Lung microvascular endothelial cell (primary cell): ENCODE results near the gene FCHSD1. TPM values are rescaled to one million over a fixed set of nuclear protein-coding genes. Genes with fewer than 3 reads are reported as not detected.

Experiments used
- DNase-seq, 2 donors: peaks; one replicate each; pipeline versions ENCODE4 v3.0.0 to v3.0.0-alpha.2; 2010; ENCODE audit warnings: low read depth in 2 of 2
- total RNA-seq: library from RNA; depleted of rRNA; stranded (reverse); fragments of >200 nt; gene quantifications from 2 replicates; pipeline ENCODE4 v1.2.1, GENCODE V29; 2014

Gene FCHSD1
- total RNA-seq, 1 donor from 2014 or later = 9.3 TPM

DNA sequence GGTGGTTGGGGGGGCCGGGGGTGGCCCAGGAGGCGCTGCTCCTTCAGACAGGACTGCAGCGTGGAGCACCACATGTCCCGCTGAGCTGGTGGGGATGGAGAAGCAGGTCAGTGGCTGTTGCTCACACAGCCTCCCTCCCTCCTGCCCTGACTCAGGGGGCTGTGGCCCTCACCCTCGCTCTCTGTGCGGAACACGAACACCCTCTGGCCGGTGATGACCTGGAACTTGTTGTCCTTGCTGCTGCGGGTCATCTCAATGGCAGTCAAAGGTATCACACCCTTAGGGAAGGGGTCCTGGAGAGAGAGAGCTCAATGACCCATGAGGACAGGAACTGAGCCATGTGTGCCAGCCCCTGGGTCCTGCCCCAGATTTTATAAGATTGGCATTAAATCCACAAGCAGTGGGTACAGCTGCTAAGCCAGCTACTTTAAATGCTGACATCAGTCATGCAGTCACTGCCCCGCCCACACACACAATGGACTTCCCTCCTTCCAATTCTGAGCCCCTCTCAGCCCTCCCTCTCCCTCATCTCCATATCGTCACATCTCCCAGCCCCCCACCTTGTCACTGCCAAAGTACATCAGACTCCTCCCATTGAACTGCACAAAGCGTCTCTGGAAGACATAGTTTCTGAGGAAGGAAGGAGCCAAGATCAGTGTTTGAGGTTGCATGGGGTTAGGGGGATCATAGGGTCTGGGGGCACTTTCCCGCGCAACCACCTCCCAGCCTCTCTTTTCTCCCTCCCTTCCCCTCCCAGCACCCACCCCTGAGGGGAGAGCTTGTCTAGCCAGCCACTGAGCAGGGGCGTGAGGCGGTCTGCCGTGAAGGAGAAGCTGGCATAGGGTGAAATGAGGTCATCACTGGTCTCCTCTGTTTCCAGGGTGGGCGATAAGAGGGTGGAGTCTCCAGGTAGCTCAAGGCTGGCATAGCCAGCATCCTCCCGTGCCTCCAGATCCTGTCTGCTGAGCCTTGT is 21.9 kb upstream of the FCHSD1 start:
- DNase-seq = peak in 1 of 2 donors; percentile 11

DNA sequence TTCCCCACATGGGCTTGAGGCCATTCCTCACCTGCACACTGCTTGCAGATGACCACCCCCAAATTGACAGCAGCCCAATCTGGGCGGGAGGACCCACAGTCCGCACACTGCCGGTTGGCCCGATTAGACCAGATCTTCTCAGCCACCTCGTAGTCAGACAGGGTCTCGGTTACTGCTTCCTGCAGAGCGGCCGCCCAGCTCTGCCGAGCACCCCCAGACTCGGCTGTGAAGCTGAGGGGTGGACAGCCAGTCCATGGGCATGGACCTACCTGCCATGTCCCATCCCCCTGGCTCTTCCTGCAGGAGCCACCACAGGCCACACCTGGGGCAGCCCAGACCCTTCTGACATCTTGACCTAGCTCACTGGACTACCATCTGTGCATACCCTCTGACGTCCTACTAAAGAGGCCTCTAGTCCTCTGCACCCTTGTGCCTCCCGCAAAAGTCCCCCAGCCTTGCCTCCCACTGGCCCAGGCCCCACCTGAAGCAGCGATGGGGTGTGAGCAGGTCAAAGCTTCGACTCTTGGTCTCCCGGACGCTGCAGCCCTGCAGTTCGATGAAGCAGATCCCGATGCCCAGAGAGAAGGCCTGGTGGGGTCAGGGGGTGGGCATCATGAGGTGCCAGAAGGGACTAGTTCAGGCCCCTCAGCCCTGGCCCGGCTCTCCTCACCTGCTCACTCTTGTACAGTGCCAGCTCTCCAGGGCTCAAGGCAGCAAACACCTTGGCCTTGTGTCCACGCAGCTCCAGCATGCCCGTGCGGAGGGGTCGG is 21.0 kb upstream of the FCHSD1 start:
- no peak for DNase-seq

DNA sequence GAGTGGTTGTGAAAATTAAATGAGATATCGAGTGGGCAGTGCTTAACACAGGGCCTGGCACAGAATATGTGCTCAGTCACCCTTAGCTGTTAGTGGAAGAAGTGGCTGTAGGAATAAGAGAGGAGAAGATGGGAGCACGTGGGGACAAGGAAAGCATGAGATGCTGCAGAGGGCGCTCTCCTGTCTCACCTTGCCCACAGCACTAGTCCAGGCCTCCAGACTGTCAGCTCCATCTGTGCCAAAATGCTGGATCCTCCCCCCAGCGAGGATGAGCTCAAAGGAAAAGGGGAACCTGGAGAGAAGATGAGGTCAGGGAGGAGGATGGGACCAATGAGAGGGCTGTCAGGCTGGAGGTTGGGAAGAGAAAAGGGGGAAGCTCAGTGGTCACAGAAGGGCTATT is 18.3 kb upstream of the FCHSD1 start:
- DNase-seq = no peak

DNA sequence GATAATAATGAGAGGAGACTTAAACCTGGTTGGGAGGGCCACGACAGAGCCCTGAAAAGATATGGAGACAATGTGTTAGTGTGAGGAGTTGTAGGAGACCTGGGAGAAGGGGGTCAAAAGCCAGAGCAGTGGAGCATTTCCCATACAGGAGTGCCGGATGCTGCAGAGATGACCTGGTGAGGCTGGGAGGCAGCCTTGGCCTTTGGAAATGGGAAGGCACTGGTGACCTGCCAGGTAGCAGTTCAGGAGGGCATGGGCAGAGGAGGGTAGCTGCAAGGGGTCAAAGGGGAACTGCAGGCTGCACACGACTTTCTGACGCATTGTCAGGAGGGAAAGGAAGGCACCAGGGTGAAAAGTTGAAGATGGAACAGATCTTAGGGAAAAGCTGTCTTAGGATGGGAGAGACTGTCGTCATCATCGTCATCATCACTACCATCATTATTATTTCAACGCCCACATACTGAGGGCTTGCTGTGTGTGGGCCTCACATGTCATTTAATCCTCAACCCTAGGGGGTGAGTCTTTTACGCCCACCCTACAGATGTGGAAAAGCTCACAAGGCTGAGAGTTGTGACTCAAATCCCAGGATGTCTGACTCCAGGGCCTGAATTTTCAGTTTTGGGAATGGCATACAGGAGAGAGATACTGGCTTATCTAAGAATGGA is 17.5 kb upstream of the FCHSD1 start:
- DNase-seq = no peak

DNA sequence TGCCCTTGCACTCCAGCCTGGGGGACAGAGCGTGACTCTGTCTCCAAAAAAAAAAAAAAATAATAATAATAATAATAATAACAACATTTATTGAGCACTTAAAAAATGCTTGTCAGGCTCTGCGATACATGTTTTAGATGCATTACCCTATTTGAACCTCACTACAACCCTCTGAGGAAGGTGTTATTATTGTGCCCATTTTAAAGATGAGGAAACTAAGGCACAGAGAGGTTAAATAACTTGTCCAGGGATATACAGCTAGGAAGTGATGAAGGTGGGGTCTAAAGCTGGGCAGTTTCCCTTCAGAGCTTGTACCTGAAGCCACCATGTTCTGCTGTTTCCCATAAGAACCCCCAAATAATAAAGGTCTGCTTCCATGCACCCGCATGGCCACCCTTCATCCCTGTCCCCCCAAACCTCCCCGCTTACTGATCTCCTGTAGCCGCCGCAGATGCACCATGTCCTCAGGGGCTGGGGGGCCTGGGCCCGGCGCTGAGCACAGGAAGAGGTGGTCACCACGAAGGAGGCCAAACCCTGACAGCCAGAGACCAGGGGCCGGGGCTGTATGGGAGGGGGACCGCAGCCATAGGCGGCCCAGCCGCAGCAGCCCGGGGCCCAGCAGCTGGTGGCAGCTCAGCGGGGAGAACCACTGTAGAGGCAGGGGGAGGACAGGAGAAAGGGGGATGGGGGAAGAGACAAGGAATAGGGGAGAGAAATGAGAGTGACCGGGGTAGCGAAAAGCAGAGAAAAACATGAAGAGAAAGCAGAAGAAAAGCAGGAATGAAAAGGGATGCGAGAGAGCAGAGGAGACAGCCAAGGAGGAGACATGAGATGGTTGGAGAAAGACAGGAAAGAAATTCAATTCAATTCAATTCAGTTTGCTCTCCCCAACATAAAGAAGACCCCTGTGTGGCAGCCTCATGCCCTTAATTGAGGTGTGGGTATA is 15.1 kb upstream of the FCHSD1 start:
- no peak for DNase-seq

DNA sequence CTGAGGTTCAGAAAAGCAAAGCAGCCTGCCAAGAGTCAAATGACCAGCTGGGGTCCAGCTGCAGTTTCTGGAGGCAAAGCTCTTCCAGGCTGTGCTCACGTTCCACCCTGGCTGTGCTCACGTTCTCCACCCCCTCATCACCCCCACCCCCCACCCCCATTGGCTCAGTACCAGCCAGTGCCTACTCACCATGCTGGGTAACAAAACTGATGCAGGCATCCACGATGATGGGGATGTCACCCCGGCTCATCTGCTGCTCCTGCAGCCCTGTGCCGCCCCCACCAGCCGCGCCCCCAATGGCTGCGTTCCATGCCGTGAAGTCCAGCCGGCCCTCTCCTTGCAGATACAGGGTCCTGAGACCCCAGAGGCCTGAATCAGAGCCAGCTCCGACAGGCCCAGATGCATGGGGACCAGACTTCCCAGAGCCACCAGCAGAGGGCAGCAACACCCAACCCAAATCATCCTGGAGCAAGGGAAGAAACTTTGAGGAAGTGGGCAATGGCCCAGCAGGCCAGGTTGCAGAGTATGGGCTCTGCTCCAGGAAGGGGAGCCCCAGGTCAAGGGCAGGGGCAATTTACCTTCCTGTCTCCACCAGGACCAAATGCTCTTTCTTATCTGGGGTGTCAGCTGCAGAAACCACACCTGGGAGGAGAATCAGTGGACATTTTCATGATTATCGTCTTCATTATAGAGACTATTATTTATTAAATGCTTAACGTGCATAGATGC is 13.7 kb upstream of the FCHSD1 start:
- peak; percentile 72 to 81 for DNase-seq

DNA sequence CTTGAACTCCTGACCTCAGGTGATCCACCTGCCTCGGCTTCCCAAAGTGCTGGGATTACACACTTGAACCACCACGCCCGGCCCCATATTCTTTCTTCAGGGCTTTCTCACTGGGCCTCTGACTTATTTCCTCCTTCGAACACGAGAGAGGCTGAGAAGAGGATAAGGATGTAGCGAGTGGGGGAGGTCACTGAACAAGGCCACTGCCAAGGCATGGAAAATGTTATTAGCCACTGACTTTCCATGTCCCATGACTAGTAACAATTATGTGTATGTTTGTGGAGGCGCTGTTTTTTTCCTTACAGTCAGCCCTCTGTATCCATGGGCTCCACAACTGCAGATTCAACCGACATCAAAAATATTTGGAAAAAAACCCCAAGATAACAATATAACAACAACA is 12.3 kb upstream of the FCHSD1 start:
- DNase-seq = peak in 1 of 2 donors; percentile 75

DNA sequence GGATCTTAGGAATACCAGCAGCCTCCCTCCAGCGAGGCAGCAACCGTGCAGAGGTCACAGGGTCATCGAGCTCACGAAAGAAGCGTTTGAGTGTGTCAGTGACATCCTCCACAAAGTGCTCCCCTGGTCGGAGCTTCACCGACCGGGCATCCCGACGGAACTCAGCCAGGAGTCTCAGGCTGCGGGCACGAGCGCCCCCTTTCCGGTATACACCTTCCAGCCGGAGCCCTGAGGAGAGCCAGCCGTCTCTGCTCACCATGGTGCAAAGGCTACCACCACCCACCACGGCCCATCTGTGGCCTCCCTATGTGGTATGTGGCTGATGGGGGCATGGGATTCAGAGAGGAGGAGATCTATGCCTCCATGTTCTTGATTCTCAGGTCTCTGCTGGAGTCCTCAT is 10.8 kb upstream of the FCHSD1 start:
- DNase-seq = no peak

DNA sequence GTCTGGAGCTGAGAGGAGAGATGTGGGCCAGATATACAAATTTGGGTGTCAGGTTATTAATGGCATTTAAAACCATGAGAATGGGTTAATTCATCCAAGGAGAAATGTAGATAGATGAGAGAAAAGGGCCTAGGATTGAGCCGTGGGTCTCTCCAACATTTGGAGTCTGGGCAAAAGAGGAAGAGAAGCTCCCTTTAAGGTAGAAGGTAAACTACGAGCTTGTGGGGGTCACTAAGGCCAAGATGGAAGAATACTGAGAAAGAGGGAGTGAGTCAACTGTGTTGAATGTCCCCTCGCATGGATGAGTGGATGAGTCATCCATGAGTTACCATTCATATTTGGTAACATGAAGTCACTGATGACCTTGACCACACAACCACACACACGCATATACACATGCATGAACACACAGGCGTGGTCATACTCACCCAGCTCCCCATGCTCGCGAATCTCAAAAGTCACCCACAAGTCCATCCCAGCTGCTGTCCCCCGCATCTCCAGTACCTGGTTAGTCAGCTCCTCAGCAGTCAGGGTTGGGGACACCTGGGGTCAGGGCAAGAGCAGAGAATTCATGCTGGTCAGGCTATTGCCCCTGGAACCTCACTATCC is 6.8 kb upstream of the FCHSD1 start:
- peak in 1 of 2 donors; percentile 89 for DNase-seq

DNA sequence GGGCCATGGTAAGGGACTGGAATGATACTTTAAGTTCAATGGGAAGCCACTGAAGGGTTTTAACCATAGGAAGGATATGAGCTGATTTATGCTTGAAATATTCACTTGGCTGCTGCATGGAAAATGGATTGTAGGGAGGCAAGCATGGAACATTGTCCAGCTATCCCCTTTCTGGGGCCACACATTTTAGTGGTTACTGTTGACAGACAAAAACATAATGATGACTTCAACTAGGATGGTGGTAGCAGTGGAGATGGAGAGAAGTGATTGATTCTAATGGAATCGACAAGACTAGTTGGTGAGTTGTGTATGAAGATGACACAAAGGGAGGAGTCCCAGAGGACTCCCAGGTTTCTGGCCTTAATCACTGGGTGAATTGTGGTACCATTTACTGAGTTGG is 6.2 kb upstream of the FCHSD1 start:
- DNase-seq = no peak

DNA sequence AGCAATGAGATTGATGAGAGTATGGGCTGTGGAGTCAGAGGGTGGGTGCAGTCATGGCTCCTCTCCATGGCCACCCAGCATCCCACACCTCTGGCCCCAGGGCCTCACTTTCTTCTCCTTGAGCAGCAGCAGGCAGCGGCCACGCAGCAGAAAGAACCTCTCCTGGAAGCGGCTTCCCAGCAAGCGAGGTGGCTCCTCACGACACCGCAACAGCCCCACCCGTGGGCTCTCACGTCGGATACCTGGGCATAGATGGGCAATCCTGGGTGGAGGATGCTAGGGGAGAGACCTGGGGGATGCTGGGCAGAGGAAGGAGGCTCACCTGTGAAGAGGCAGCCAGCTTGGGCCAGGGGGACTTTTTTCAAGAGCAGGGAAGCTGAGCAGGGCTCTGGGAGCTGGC is 5.2 kb upstream of the FCHSD1 start:
- no peak for DNase-seq

DNA sequence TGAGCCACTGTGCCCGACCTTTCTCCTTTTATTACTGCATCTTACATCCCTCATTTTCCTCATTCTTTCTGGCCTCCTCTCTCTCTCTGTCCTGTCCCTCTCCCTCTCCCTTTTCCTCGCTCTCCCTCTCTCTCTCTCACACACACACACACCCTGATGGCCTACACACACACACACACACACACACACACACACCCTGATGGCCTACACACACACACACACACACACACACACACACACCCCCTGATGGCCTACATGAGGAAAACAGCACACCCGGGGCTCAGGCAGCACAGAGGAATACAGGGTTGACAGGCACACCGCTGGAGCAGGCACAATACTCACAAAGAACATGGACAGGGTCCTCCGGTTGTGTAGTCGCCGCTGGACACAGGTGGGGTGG is 3.8 kb upstream of the FCHSD1 start:
- no peak for DNase-seq

DNA sequence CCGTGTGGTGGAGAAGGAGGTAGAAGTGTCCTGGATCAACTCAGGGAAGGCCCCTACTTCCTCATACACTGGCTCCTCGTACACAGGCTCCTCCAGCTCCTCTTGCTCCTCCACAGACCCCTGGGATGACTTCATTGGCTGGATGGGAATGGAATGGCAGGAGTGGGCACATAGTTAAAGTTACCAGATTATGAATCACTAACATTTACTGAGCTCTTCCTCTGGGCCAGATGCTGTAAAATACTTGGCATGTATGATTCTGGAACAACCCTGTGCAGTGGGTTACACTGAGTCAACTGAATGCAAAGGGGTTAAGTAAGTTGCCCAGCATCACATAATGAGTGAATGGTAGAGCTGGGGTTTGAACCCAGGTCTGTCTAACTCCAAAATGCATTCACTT is 3.1 kb upstream of the FCHSD1 start:
- DNase-seq = no peak

DNA sequence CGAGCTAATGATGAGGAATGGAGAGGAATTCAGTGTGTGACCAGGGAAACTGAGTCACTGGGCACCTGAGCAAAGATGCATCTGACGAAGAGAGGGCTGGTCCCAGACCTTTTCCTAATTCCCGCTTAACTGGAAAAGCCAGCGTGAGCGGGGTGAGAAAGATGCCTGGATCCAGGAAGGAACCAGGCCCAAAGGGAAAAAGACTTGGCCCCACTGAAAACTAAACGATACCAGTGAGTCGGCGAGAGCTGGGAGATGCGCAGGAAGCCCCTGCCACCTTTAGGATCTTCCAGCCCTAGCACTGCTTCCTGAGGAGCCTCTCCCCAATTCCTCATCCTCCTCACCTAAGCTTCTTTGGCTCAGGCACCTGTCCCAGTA is 499 bp upstream of the FCHSD1 start:
- DNase-seq = no peak

DNA sequence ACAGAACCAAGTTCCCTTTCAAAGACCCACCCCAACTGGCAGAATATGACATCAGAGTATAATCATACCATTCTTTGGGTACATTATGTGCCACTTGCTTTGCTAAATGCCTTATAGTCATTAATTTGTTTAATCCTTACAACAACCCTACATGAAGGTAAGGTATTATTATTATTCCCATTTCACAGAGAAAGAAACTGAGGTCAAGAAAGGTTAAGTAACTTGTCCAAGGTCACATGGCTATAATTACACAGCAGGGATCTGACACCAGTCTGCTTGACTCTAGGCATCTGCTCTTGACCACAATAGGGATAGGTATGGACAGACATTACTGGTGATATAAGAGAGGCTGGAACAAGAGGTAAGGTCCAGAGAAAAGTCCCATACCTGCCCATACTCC is 1.2 kb downstream of the FCHSD1 start:
- DNase-seq = no peak

DNA sequence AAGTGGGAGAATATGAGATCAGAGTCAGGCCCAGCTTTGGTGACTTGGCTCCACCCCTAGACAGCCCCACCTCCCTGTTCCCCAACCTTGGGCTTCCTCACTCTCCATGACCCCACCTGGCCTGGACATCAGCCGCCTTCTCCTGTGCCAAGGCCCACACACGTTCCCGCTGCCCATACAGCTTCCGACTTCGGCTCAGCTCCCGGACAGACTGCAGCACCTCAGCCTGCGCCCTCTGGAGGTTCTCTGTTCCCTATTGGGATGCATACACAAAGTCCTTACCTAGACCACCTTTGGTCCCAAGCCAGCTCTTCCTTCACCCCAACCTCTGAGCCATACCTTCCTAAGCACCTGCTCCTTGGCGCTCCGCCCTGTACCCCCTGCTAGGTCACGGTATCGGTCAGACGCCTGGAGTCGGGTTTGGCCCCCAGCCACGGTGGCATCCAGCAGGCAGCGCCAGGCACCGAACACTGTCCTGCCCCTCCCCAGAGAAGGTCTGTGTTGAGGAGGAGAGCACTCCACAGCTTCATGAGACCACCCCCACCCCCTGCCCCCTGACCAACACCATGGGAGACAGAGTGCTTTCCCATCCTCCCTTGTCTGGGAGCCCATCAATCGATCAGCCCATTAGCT is 2.0 kb downstream of the FCHSD1 start:
- DNase-seq = no peak

DNA sequence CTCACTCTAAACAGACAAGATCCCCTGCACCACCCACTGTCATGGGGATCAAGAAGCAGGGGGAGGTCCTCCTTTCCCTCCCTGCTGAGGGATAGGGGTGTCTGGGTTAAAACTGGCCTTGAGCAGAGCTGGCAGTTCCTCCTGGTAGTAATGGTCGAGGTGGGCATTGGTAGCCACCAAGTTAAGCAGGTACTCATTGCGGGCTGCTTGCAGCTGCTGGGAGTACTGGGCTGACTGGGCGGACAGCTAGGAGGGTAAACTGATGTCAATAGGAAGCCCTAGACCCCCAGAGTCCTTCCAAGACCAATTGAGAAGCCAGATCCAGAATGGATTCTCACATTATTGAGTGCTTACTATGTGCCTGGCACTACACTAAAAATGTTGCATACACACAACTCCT is 3.4 kb downstream of the FCHSD1 start:
- DNase-seq = no peak

DNA sequence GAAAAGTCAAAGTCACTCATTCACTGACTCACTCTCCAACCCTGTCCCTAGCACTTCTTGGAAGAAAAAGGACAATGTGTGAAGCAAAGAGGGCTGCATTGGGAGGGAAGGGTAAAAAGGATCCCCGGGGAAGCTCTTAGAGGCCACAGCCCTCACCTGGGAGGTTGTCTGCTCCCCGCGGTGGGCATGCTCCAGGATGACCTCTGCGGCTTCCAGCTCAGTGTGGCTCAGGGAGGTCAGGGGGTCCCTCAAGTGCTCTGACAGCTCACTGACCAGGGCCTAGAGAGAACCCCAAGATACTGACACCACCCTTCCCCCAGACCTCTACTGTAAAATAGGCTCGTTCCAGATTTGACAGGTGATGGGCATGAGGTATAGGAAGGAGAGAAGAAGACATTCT is 4.0 kb downstream of the FCHSD1 start:
- DNase-seq = no peak

DNA sequence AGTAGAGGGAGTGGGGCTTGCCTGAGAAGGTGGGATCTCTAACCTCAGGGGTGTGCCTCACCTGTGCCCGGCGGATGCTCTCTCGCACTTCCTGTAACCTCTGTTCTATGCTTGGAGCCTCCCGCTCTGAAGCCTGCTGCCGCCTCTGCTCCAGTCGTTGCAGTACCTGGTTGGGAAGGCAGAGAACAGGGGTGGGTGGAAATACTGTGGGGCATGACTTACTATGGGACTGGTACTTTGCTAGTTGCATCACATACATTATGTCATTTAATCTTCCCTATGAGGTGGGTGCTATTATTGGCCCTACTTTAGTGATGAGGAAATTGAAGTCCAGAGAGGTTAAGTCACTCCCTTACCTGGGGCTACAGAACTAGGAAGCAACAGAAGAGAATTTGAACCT is 5.2 kb downstream of the FCHSD1 start:
- DNase-seq = no peak
